Measurements from ENCODE around the gene LRRFIP1.

DNA sequence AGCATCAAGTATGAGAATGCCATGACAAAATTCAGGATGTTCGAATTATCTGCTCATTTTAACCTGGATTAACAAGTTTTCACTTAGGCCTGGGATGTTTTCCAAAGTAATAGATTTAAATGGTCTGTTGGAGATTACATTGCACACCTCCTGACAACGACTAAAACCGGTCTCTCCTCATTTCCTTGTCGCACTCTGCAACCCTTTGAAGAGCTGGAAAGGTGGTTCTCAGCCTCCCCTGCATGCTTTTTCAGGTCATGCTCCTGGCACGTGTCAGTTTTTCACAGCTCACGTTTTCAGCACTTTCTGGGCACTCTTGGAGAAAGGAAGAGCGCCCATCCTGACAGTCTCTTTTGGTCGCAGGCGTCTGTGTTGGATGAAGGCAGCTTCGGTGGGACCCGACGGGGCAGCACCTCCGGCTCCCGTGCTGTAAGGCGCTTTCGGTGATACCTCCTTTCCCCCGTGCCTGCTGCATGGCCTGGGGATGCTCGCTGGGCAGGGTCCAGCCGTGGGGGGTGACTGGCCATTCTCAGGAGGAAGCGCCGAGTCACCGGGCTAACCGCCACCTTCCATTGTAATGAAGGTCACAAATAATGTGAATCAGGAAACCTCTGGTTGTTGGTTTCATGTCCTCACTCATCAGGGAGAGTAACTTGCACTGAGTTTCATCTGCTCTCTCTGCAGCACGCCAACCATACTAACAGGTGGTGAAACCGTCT, 107.7 kb downstream of the LRRFIP1 start:
- TF ChIP-seq, protein P1, sequence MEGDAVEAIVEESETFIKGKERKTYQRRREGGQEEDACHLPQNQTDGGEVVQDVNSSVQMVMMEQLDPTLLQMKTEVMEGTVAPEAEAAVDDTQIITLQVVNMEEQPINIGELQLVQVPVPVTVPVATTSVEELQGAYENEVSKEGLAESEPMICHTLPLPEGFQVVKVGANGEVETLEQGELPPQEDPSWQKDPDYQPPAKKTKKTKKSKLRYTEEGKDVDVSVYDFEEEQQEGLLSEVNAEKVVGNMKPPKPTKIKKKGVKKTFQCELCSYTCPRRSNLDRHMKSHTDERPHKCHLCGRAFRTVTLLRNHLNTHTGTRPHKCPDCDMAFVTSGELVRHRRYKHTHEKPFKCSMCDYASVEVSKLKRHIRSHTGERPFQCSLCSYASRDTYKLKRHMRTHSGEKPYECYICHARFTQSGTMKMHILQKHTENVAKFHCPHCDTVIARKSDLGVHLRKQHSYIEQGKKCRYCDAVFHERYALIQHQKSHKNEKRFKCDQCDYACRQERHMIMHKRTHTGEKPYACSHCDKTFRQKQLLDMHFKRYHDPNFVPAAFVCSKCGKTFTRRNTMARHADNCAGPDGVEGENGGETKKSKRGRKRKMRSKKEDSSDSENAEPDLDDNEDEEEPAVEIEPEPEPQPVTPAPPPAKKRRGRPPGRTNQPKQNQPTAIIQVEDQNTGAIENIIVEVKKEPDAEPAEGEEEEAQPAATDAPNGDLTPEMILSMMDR (IDR thresholded peaks at IDR 0.05; ENCODE audit: low read depth, low read length) = no peak
- TF ChIP-seq EZH2phosphoT487 (IDR thresholded peaks at IDR 0.05; ENCODE audit: low read depth) = no peak
